Muscle of leg (tissue), 11 donors: Measurements from ENCODE around the gene CDK8. TPM values are rescaled to one million over a fixed set of nuclear protein-coding genes. Genes with fewer than 3 reads are reported as not detected.
"Not testable (repeated sequence)": the region's sequence is repeated elsewhere in the genome, so short reads cannot be mapped to it uniquely, and the experiment has no call there.

Experiments
- DNase-seq: peaks from one replicate; pipeline ENCODE4 v3.0.0; 2013
- H3K27ac ChIP-seq: one replicate; pipeline ENCODE4 v1.5.1; 2013; ENCODE audit warnings: mild to moderate bottlenecking, low read length, control low read depth
- H3K27me3 ChIP-seq: one replicate; pipeline ENCODE4 v1.6.1; 2013; ENCODE audit warnings: low read length; ENCODE audit not compliant: control insufficient read depth, insufficient read depth
- H3K36me3 ChIP-seq: one replicate; pipeline ENCODE4 v1.6.1; 2013; ENCODE audit warnings: low read length; ENCODE audit not compliant: control insufficient read depth, insufficient read depth
- H3K4me1 ChIP-seq: one replicate; pipeline ENCODE4 v1.6.1; 2013; ENCODE audit warnings: low read length; ENCODE audit not compliant: control insufficient read depth, insufficient read depth
- H3K4me3 ChIP-seq: one replicate; pipeline ENCODE4 v1.5.1; 2013; ENCODE audit warnings: low read length, control low read depth
- H3K9me3 ChIP-seq: replicated peaks from 2 replicates; pipeline ENCODE4 v1.6.1; 2013; ENCODE audit warnings: low read depth, low read length; ENCODE audit not compliant: control insufficient read depth
- WGBS: methylation state at CpG from one replicate; pipeline ENCODE4 v1.1.5; 2013; ENCODE audit warnings: missing lambda C conversion rate; ENCODE audit not compliant: insufficient coverage; 5-methylcytosine and 5-hydroxymethylcytosine counted together
- polyA plus RNA-seq, 8 donors: library from polyadenylated mRNA; unstranded; fragments of 120-200 nt; gene quantifications; one replicate each; pipeline versions ENCODE4 v1.2.1 to v1.2.3, GENCODE V29; 2013; ENCODE audit warnings: inconsistent platforms in 1 of 8, low replicate concordance in 1 of 8; ENCODE audit not compliant: insufficient read length in 8 of 8, insufficient read depth in 1 of 8
- total RNA-seq: library from RNA; stranded (reverse); fragments of 120-200 nt; gene quantifications from one replicate; pipeline ENCODE4 v1.2.4, GENCODE V29; 2013

Gene CDK8
- total and polyA plus RNA-seq, 9 donors: 17.3 to 30.0 (median 24.3) TPM

DNA sequence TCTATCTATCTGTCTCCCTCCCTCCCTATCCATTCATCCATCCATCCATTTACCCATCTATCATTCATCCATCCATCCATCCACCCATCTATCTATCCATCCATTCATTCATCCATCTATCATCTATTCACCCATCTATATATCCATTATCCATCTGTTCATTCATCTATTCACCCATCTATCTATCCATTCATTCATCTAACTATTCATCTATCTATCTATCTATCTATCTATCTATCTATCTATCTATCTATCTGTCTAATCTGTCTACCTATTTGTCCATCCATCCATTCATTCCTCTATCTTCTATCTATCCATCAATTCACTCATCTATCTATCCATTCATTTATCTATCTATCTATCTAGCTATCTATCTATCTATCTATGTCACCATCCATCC lies 4.4 kb upstream of the CDK8 start:
- Histone ChIP-seq H3K9me3 (no peaks in the 10 kb centered on the region), H3K27me3 (peaks cover 2% of the 10 kb centered on the region), H3K4me1 (peaks cover 2% of the 10 kb centered on the region), H3K27ac (no peak overlapping the region), H3K36me3 (no peaks in the 10 kb centered on the region), H3K4me3 (no peak overlapping the region)
- DNase-seq: no peak

DNA sequence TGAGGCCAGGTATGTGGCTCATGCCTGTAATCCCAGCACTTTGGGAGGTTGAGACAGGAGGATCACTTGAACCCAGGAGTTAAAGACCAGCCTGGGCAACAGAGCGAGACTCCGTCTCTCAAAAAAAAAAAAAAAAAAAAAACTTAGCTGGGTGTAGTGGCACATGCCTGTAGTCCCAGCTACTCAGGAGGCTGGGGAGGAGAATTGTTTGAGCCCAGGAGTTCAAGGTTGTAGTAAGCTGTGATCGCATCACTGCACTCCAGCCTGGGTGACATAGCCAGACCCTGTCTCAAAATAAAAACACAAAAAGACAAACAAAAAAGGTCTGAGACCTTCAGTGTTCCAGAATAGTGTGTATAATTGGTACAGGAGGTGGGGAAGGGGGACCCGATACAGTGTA lies 1.9 kb upstream of the CDK8 start:
- not testable (repeated sequence) for H3K9me3 ChIP-seq, H3K27me3 ChIP-seq, H3K27ac ChIP-seq, H3K4me1 ChIP-seq, DNase-seq, H3K36me3 ChIP-seq, H3K4me3 ChIP-seq
- no CpG with 5 or more reads among the region's 4 CpGs for WGBS

DNA sequence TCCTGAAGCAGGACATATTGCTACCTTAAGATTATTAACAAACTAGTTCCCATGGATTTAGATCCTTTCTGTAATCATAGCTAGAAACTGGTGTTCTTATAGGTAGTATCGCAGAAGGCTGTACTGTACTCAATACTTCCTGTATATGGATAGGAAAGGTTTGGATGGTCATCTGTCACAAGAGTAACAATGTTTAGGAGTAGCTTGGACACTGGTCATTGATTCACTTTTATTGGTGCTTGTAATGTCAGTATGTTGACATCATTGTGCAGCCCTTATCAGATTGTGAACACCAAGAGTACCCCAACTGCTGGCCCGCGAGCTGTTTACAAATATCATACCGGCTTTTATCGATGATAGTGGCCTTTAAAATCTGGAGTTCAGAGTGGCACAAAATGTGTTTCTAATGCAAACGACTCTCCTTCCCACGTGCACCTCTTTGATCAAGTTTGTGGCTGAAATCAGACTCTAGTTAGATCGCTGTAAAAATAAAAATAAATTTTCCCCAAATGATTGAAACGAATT lies 605 bp upstream of the CDK8 start:
- Histone ChIP-seq H3K36me3 (no peaks in the 10 kb centered on the region), H3K27ac (no peak overlapping the region), H3K9me3 (no peaks in the 10 kb centered on the region), H3K4me3 (peak overlapping the region; percentile 88), H3K4me1 (peaks cover 2% of the 10 kb centered on the region), H3K27me3 (peaks cover 2% of the 10 kb centered on the region)
- no peak for DNase-seq
- no CpG with 5 or more reads among the region's 9 CpGs for WGBS

DNA sequence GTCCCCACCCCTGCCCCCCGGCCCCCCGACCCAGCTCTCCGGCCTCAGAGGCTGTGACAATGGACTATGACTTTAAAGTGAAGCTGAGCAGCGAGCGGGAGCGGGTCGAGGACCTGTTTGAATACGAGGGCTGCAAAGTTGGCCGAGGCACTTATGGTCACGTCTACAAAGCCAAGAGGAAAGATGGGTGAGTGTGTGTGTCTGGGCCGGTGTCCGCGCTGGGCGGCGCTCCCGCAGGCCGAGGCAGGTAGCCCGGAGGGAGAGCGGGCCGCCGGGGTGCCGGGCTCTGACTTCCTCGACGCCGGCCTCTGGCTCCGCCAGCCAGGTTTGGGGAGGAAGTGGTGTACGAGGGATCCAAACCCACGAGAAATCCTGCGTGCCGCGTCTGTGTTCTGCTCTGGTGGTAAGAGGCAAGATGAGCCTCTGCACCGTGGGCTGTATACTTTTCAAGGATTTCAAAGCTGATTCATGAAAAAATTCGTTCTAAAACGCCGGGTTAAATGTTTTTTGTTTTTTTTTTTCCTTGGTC lies 718 bp downstream of the CDK8 start:
- H3K4me3 ChIP-seq: peak overlapping the region; percentile 88
- under 1% methylated on average over 29 of the region's 35 CpGs for WGBS
- H3K4me1 ChIP-seq: peaks cover 2% of the 10 kb centered on the region
- peak; percentile 54 for DNase-seq
- peaks cover 2% of the 10 kb centered on the region for H3K27me3 ChIP-seq
- no peaks in the 10 kb centered on the region for H3K9me3 ChIP-seq
- H3K27ac ChIP-seq: peak overlapping the region; percentile 95
- no peaks in the 10 kb centered on the region for H3K36me3 ChIP-seq

DNA sequence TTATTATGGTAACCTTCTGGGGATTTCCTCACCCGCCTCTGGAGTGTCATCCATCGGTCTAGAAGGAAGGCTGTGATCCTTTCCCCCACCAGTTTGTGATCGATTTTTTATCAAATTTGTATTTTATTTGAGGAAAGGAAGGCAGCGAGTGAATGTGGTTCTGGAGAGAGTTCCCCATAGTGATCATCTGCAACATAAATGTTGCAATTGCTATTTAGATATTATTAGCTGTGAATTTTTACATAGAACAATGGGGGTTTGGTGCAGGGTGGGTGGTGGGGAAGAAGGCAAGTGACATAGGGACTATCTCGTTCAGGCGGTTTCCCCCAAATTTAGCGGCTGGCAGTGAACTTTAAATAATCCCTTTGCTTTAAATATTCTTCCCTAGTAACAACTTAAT lies 1.2 kb downstream of the CDK8 start:
- WGBS: no CpG with 5 or more reads among the region's 7 CpGs
- peak; percentile 7 for DNase-seq
- peaks cover 2% of the 10 kb centered on the region for H3K27me3 ChIP-seq
- H3K36me3 ChIP-seq: no peaks in the 10 kb centered on the region
- H3K27ac ChIP-seq: peak overlapping the region; percentile 95
- peak overlapping the region; percentile 88 for H3K4me3 ChIP-seq
- no peaks in the 10 kb centered on the region for H3K9me3 ChIP-seq
- H3K4me1 ChIP-seq: peaks cover 2% of the 10 kb centered on the region

DNA sequence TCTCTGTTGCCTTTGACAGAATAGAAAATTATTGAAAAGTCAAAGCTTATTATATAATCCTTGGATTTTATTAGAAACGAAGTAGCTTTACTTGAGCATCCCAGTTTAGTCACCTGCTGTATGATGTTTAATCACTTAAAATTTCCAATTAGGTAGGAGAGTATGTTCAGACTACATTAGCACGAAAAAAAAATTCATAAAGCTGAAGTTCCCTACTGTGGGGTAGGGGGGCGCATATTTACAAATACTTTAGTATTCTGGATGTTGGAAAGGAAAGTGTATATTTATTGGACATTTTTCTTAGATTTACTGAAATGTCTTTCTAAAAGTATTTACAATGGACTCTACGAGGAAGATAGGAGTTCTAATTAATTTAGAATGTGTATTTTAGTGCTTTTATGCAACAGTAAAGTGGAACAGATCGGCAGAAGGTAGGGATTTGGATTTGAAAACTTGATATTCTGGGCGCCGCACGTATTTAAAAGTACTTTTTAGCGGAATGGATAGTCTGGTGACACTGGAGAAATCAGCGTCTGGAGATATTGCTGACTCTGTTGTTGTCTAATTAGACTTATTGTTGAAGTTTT lies 1.9 kb downstream of the CDK8 start:
- WGBS: 27% methylated on average over 4 of the region's 10 CpGs
- Histone ChIP-seq H3K27ac (peak overlapping the region; percentile 57), H3K27me3 (no peaks in the 10 kb centered on the region), H3K4me1 (peaks cover 2% of the 10 kb centered on the region), H3K9me3 (no peaks in the 10 kb centered on the region), H3K4me3 (peak overlapping the region; percentile 88), H3K36me3 (no peaks in the 10 kb centered on the region)
- DNase-seq: peak; percentile 55

DNA sequence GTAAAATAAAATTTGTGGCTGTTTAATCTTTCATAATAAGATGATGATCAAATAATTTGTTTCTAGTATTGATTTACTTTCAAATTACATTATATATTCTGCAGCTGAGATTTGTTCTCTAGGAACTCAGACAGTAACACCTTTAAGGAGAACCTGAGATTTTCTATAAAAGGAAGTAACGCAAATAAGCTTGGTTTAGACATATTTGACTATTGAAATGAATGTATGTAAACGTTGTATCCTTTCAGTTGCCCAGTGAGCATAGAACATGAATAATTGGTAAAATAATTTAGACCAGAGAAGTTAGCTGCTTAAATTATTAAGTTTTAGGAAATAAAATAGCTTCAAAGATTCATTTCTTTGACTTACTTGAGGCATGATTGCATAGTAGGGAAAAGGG lies 3.1 kb downstream of the CDK8 start:
- H3K4me3 ChIP-seq: no peak overlapping the region
- no peaks in the 10 kb centered on the region for H3K9me3 ChIP-seq
- no CpG with 5 or more reads among the region's 2 CpGs for WGBS
- DNase-seq: no peak
- no peak overlapping the region for H3K27ac ChIP-seq
- H3K36me3 ChIP-seq: no peaks in the 10 kb centered on the region
- H3K27me3 ChIP-seq: no peaks in the 10 kb centered on the region
- H3K4me1 ChIP-seq: peaks cover 2% of the 10 kb centered on the region

DNA sequence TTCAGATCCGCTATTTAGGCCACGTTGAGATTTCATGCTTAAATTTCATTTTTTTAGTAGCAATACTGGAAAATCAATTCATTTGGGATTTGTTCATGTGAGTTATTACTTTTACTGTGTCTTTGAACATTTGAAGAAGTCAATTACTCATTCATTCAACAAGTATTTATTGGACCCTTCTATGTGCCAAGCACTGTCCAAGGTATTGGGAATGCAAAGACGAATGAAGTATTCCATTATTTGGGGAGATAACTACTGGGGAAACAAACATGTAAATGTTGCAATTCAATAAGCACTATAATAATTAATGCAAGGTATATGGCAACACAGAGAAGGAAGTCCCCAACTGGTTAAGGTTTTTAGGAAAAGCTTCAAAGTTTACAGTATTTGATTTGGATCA lies 5.7 kb downstream of the CDK8 start:
- Histone ChIP-seq H3K27me3 (no peaks in the 10 kb centered on the region), H3K9me3 (no peaks in the 10 kb centered on the region), H3K4me1 (no peaks in the 10 kb centered on the region), H3K27ac (no peak overlapping the region), H3K36me3 (no peaks in the 10 kb centered on the region), H3K4me3 (no peak overlapping the region)
- no peak for DNase-seq
- no CpG with 5 or more reads among the region's 3 CpGs for WGBS

DNA sequence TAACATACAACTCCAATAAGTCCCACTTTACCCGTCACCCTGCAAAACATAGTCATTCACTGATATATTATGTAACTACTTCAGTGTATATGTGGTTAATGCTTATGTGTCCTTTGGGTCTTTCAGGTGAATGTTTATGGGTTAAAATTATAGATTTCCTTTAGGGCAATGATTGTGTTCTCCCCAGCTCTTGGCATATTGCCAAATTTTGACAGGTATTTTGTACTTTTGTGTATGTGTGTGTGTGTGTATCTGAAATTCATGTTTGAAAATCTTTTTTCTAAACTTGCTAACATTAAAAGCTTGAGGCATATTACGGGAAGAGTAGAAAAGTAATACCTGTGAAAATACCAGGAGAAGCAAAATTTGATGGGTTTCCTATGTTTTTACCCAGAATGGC lies 8.2 kb downstream of the CDK8 start:
- no CpG with 5 or more reads among the region's 2 CpGs for WGBS
- no peak for DNase-seq
- H3K27ac ChIP-seq: no peak overlapping the region
- no peak overlapping the region for H3K4me3 ChIP-seq
- no peaks in the 10 kb centered on the region for H3K27me3 ChIP-seq
- H3K9me3 ChIP-seq: no peaks in the 10 kb centered on the region
- no peaks in the 10 kb centered on the region for H3K36me3 ChIP-seq
- no peaks in the 10 kb centered on the region for H3K4me1 ChIP-seq

DNA sequence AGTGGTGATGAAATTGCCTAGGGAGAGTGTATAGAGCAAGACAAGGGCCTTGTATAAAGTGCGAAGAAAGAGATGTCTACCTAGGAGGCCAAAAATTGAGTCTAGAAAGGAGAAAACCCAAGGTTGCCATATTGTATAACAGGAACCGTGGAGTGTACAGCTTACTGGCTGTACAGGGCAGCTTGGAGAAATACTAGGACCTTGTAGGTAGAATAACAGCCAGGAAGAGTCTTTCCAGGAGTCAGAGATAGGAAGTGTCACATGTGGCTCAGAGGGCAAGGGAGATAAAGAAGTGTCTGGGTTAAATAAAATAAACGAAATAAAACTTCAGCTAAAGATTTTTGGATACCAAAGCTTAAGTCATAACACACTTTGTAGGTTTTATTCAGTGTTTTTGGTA lies 12.4 kb downstream of the CDK8 start:
- 74% methylated on average over 2 of the region's 3 CpGs for WGBS

DNA sequence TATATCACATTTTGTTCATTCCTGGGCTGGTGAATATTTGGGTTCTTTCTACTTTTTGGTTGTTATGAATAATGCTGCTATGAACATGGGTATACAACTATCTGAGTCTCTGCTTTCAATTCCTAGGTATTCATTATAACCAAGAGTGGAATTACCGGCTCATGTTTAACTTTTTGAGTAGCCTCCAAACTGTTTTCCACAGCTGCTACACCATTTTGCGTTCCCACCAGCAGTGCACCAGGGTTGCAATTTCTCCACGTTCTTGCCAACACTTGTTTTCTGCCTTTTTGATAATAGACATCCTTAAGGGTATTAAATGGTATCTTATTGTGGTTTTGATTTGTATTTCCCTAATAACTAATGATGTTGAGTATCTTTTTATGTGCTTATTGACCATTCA lies 16.8 kb downstream of the CDK8 start:
- no peak overlapping the region for H3K4me3 ChIP-seq
- H3K4me1 ChIP-seq: no peaks in the 10 kb centered on the region
- H3K36me3 ChIP-seq: no peaks in the 10 kb centered on the region
- H3K9me3 ChIP-seq: no peaks in the 10 kb centered on the region
- no peaks in the 10 kb centered on the region for H3K27me3 ChIP-seq
- no peak overlapping the region for H3K27ac ChIP-seq
- DNase-seq: no peak
- WGBS: 80% methylated on average over 1 of the region's 3 CpGs

More for the DNA sequence above, 12.4 kb downstream of the CDK8 start:
- Histone ChIP-seq H3K9me3 (no peaks in the 10 kb centered on the region), H3K27me3 (no peaks in the 10 kb centered on the region), H3K4me3 (no peak overlapping the region), H3K36me3 (no peaks in the 10 kb centered on the region), H3K4me1 (no peaks in the 10 kb centered on the region), H3K27ac (no peak overlapping the region)
- DNase-seq: no peak
